Astrocyte of the cerebellum (primary cell): ENCODE results near the gene ITIH2.
A peak's percentile ranks its signal among the peaks of the same experiment; 100 is the strongest.

Source experiments
- DNase-seq: peaks from one replicate; pipeline ENCODE4 v3.0.0-alpha.2; 2011; ENCODE audit warnings: low read depth
- H3K4me3 ChIP-seq: 2 replicates; pipeline ENCODE4 v1.5.1; 2011; ENCODE audit warnings: mild to moderate bottlenecking, low read depth, low read length, moderate library complexity
- in situ Hi-C: cut with HindIII; loops from 2 replicates; pipeline ENCODE4 v1.10.0; 2017; ENCODE audit warnings: low sequenced_read_pairs
- TF ChIP-seq, protein P1 (sequence below): IDR thresholded peaks from 2 replicates; pipeline ENCODE4 v1.5.1; 2012; ENCODE audit warnings: low read length, low read depth, moderate library complexity, mild to moderate bottlenecking; ENCODE audit errors: missing control alignments

Gene ITIH2

GRCh38 chr10:7787150-7787856, 84.2 kb downstream of the ITIH2 start:
- DNase-seq, result no peak
- TF ChIP-seq, protein P1, sequence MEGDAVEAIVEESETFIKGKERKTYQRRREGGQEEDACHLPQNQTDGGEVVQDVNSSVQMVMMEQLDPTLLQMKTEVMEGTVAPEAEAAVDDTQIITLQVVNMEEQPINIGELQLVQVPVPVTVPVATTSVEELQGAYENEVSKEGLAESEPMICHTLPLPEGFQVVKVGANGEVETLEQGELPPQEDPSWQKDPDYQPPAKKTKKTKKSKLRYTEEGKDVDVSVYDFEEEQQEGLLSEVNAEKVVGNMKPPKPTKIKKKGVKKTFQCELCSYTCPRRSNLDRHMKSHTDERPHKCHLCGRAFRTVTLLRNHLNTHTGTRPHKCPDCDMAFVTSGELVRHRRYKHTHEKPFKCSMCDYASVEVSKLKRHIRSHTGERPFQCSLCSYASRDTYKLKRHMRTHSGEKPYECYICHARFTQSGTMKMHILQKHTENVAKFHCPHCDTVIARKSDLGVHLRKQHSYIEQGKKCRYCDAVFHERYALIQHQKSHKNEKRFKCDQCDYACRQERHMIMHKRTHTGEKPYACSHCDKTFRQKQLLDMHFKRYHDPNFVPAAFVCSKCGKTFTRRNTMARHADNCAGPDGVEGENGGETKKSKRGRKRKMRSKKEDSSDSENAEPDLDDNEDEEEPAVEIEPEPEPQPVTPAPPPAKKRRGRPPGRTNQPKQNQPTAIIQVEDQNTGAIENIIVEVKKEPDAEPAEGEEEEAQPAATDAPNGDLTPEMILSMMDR, result no peak
- peak overlapping the region; percentile 80 for H3K4me3 ChIP-seq
- in situ Hi-C loops, result no loop called here

DNA sequence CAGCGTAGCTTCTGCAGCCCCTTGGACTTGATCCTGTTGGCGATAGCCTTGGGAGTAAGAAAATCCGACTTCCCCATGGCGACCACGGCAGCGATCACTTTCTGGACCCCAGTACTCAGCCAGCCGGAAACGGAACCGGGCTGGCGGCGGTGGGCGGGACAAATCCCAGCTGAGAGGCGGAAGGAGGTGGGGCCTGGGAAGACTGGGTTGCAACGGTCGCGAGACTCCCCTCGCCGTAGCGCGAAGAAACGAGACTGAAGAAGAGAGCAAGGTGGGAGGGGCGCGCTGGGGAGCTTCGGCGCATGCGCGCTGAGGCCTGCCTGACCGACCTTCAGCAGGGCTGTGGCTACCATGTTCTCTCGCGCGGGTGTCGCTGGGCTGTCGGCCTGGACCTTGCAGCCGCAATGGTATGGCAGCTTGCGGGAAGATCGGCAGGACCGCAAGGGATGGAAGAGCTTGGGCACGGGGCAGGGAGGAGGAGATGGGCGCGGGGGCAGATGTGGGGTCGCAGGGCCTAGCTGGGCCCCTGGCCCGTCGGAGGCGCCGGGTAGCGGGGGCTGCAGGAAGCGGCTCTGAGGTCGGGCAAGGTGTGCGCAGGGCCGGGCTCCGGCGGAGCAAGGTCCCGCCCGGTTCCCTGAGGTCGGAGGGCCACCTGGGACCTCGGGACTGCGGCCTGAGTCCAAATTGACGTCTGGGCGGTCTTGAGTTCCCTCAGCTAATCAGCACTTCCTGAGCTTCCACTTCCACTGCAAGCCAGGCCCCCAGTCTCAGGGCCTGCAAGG, 84.9 kb downstream of the ITIH2 start, which contains the start of the genes ATP5F1C and KIN:
Gene ATP5F1C, plus strand, starts transcription at position 321 of the 782 bp plus-strand sequence. Its CDS starts 31 bp downstream, at position 352.
Gene KIN, minus strand, starts transcription at position 137 of the 782 bp plus-strand sequence. Its CDS starts 60 bp downstream, at position 77.
- TF ChIP-seq, protein P1, result no peak
- DNase-seq, result peak; percentile 93
- in situ Hi-C loops, result no loop called here
- peak within 1 kb of the TSS; percentile 80 for H3K4me3 ChIP-seq

DNA sequence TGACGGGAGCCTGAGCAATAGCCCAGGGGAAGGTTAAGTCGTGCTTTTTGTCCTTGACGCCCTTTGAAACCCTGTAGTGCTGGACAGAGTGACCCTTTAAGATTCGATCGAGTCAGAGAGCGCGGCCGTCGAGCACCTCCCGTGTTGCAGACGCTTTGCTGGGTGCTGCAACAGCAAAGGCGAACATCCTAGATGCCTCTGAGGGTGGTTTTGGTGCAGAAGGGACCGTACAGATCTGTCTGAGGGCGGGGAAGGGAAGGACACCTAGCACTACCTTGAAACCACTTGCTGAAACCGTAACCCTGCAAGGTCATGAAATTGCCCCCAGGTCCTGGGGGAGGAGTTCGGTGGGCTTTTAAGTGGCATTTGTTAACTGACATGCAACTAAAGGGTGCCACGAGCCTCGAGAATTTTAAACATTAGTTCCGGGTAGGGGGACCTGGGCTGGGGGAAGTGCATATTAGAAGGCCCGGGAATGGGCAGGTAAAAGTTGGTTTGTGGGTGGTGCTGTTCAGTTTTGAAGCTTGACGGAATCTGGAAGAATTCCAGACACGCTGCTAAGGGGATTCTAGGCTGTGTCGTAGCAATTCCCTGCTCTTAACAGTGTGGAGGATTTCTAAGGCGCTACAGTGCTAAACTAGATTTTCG, 85.6 kb downstream of the ITIH2 start:
- DNase-seq, result no peak
- peak overlapping the region; percentile 80 for H3K4me3 ChIP-seq
- in situ Hi-C loops, result no loop called here
- TF ChIP-seq, protein P1, result no peak

DNA sequence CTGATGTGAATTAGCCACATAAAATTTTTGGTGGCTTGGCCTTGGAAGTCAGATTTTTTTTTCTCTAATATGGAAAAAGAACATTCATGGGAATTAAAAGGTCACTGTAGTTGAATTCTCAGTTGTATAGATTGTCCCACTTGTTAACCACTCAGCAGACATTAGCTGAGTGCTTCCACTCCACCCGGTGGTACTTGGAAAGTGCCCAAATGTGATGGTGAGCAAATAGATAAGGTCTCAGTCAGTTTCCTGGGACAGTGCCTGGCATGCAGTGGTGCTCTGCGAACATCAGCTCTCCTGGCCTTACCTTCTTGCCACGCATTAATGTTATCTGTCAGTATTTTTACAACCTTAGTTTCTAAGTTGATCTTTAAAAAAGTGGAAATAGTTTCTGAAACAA, 86.3 kb downstream of the ITIH2 start:
- TF ChIP-seq, protein P1, result no peak
- peak overlapping the region; percentile 80 for H3K4me3 ChIP-seq
- DNase-seq, result no peak
- in situ Hi-C loops, result no loop called here

DNA sequence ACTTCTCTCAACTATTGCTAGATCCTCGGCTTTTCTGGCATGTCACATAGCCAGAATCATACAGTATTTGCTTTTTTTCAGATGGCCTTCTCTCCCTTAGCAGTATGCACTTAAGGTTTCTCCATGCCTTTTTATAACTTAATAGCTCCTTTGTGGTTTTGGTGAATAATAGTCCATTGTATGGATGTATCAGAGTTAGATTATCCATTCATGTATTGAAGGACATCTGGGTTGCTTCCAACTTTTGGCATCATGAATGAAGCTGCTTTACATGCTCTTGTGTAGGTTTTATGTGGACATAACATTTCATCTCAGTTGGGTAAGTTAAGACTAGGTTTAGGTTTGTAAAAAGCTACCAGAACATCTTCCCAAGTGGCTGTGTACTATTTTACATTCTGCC, 89.4 kb downstream of the ITIH2 start:
- TF ChIP-seq, protein P1, result no peak
- no peak overlapping the region for H3K4me3 ChIP-seq
- no peak for DNase-seq
- in situ Hi-C loops, result no loop called here

- DNase-seq, result no peak
- in situ Hi-C loops, result no loop called here
- H3K4me3 ChIP-seq, result no peak overlapping the region
- TF ChIP-seq, protein P1, result no peak
Measured at GRCh38 chr10:7794251-7795026, 91.3 kb downstream of the ITIH2 start.
